HG03521 (cell line): Measurements from ENCODE around the gene DGCR6L.
"Not testable (repeated sequence)": the region's sequence is repeated elsewhere in the genome, so short reads cannot be mapped to it uniquely, and the experiment has no call there.

Experiments
- ATAC-seq: cut with Tn5 transposase; IDR thresholded peaks from one replicate; pipeline ENCODE4 v1.9.1; 2021; ENCODE audit warnings: mild to moderate bottlenecking, moderate library complexity; ENCODE audit not compliant: unreplicated experiment

DGCR6L gene

GRCh38 chr22:20328569-20328930 is 8.7 kb upstream of the DGCR6L start:
- not testable (repeated sequence) for ATAC-seq

DNA sequence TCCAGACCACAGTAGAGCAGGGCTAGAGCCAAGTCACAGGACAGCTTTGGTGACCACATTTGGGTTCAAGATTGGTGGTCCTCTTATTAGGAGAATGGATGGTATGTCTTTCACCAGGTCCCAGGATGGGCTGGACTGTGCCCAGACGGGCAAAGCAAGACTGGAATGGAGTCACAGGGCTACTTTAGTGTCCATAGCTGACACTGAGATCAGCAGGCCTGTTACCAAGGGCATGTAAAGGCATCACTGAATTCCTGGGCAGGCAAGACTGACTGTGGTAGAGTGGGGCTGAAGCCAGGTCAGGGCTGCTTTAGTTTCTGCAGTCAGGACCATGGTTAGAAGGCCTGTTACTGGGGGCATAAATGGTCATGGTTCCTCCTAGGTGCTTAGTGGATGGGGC is 6.1 kb upstream of the DGCR6L start:
- not testable (repeated sequence) for ATAC-seq

- ATAC-seq: no peak
Measured at GRCh38 chr22:20324139-20324516, 4.3 kb upstream of the DGCR6L start.

- not testable (repeated sequence) for ATAC-seq
Measured at GRCh38 chr22:20321552-20322211, 1.8 kb upstream of the DGCR6L start.

DNA sequence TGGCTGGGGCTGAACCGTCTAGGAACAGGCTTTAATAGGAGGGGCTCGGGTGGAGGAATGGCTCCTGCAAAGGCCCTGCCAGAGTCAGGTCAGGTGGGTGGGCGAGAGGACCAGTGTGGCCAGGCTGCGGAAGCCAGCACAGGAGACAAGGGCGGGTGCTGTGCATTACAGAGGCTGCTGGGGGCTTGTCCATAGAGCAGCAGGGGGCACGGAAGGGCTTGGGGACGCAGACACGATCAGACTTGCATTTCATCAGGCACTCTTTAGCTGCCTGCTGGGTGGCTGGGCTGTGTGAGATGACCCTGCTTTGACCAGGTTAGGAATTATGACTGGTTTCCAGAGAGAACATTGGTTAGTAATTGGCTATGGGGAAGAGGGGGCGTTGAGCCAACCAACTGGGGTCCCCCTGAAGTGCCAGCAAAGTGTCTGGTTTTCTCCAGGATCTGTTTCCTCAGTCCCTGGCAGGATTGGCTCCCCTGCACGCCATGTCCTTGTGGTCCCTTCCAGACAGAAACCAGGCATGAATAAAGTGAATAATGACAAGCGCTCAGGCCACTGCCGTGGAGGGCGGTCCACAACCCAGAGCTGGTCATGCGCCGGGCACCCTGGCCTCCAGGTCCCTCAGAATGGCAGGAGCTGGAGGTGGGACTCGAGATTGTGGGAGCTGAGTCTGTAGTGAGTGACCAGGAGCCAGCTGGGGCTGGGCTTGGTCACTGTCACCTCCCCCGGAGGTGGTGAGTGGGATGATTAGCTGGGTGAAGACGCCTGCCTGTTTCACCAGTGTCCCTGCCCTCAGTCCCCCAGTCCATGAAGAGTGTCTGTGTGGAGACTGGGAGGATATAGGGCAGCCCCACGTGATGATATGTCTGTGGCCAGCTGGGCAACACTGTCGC is 1.0 kb upstream of the DGCR6L start:
- ATAC-seq: not testable (repeated sequence)

DNA sequence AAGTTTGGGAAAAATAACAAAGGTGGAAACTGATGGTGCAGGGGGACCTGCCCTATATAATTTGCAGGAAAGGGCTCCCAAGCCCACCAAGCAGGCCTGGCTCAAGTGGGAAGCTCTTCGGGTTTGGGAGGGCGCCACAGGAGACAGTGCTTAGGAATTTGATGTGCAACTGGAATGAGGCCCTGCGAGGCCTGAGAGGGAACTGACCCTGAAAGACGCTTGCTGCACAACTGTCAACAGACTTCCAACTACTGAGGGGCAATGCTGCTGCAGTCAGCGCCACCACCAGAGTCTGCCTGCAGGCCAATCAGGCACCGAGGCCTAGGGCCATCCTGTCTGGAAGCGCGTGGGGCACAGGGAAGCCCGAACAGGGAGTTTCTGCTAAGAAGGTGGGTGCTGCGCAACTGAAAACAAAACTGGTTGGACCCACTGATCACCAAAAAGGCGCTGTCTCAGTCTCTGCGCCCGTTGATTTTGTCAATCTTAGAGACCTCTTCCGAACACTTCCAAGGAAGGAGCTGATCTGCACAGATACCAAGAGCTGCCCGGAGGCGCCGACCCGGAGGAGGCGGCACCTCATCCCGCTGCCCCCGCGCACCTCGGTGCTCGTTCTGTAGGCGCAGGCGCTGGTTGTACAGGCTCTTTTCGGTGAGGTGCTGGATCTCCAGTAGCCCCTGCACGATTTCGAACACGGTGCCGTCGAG is 667 bp downstream of the DGCR6L start:
- peak; percentile 2 for ATAC-seq

- not testable (repeated sequence) for ATAC-seq
Measured at GRCh38 chr22:20318043-20318688, 1.7 kb downstream of the DGCR6L start.

- not testable (repeated sequence) for ATAC-seq
Measured at GRCh38 chr22:20317402-20318042, 2.3 kb downstream of the DGCR6L start.

DNA sequence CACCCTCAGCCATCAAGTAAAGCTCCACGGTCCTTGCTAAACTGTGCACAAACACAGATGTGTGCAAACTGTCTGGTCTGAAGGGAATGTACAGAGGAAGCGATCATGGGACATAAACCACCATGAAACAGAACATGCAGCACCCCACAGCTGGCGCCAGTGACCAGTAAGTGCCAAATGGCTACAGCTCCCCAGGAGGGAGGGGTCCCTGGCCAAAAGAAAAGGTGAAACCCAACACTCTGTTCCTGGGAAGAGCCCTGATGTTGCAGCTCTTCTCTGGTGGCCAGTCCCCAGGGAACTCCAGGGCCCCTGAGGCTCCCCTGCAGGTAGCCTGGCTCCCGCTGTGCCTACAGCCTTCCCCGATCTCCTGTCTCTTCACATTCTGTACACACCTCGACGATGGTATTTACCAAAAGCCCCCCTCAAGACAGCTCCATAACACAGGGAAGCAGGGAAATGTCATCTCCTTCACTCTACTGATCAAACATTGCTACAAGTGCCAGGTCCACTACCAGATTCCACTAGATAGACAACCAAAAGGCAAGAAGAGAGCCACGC is 2.9 kb downstream of the DGCR6L start:
- ATAC-seq: no peak

DNA sequence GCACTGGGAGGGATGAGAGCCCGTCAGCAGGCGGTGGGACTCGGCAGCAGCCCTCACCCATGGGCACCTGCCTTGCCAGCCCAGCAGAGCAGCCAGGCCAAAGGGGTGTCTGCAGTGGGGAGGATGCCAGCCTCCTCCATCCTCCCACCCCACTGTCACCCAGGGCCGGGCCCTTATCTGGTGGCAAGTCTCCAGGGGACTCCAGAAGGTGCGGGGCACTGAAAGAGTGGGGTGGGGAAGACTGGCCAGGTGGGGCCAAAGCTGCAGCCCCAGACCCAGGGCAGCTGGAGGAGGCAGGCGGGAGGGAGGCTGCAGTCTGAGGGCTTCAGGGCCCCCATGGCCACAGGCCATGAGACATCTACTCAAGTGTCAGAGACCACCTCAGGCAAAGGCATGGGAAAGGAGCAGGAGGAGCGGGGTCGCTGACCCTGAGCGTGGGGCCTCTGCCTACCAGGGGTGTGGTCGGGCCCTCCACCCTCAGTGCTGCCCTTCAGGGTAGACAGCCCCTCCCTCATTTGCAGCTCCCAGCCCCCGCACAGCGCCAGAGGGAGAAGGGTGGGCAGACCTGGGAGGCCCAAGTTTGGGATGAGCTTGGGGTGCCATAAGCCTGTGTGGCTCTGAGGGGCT is 3.5 kb downstream of the DGCR6L start:
- ATAC-seq: no peak

- ATAC-seq: no peak
Measured at GRCh38 chr22:20315337-20316216, 4.3 kb downstream of the DGCR6L start.

- not testable (repeated sequence) for ATAC-seq
Measured at GRCh38 chr22:20314741-20315336, 5.0 kb downstream of the DGCR6L start.

GRCh38 chr22:20314206-20314605 is 5.7 kb downstream of the DGCR6L start:
- not testable (repeated sequence) for ATAC-seq

- not testable (repeated sequence) for ATAC-seq
Measured at GRCh38 chr22:20313306-20314077, 6.4 kb downstream of the DGCR6L start.

DNA sequence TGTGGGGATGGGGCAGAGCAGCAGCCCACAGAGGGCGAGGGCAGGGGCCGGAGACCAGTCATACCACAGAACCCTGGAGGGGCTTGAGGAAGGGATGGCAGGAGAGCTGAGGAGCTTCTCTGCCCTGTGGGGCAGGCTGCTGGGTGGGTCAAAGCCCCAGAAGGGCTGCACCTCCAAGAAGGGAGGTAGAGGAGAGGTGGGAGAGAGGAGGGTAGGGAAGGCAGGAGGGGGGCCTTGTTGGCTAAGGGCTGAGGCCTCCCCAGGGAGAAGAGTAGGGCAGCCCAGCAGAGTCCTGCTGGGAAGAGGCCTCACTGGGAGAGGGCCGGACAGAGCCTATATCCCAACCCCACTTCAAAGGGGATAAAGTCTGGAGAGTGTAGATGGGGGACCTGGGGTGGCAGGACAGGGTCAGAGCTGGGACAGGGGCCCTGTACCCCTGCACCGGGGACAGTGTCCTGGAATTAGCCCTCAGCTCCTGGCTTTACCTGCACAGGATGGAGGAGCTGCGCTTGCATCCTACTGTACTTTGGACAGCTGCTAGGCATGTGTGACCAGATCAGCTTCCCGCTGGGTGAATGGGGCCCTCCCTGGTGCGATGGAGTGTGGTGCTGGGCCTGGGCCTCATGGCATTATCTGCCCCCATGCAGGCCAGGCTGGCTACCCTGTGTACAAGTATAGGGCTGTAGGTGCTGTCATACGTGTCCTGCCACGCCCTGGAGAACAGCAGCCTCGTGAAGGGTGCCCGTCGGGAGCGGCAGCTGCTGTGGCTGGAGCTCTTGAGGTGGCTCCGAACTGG is 7.3 kb downstream of the DGCR6L start:
- no peak for ATAC-seq

DNA sequence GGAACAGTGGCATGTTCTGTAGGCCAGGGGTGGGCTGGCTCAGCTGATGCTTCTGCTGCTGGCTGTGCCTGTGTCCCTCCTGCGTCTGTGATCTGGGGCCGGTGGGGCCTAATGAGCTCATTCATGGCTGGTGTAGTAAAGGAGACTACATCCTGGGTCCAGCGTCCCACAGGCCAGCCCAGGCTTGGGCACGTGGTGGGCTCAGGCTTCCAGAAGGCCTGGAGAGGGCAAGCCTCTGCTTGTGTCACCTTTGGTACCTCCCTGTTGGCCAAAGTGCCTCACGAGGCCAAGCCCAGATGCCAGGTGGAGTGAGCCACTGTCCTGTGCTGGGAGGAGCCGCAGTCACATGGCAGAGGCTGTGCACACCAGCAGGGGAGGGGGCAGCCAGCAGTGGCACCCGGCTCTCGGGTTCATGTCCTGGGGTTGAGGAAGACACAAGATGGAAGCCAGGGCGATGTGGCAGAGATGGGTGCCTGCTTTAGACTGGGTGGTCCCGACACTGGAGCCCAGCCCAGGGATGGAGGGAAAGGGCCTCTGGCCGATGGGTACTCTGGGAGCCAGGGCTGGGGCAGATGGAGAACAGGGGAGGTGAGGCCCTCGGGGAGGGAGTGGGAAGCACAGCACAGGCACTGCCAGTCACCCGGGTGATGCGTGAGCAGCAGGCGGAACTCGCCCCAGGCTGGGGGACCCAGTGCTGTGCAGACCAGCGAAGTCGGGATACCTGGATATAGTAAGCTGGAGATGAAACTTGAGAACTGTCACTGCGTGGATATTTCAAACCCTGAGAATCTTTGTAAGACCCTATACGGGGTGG is 8.4 kb downstream of the DGCR6L start:
- ATAC-seq: not testable (repeated sequence)
